ENCODE data around the gene CNTNAP4. TPM values are rescaled to one million over a fixed set of nuclear protein-coding genes. Genes with fewer than 3 reads are reported as not detected.

Gene CNTNAP4
- total RNA-seq, 1 donor from 2014 or later, result not detected

DNA sequence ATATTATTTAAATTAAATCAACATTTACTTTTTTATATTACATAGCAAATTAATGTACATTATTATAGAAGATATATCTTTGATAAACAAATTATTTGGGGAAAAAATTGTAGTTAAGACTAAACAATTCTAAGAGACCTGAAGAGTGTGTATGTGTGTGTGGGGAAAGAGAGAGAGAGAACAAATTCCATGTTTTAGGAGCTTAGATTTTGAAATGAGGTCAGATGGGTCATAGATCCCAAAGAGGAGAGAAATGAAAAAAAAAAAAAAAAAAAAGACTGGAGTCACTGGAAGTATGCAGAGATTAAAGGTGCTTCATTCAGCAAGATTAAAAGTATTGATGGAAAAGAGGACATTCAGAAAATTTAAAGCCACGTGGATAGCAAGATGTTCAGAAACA is 206.8 kb downstream of the CNTNAP4 start:
- no peak for DNase-seq (ENCODE audit: extremely low read depth, low read depth, low spot score)

DNA sequence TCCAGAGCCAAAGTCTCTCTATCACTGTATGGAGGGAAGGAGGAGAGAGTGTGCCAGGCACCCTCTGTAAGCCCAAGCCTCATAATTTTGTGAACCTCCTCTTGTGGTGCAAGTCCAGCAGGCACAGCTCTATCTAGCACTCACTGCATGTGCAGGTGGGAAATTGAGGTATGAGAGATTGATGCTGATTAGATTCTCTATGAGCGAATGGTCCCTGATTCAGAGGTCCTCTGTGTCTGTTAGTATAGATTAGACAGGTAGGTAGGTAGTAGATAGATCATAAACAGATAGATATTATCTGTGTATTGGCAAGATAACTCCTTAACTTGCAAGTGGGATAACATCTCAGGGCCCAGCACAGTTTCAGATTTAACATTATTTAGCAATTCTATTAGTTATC is 209.5 kb downstream of the CNTNAP4 start:
- no peak for DNase-seq (ENCODE audit: extremely low read depth, low read depth, low spot score)

DNA sequence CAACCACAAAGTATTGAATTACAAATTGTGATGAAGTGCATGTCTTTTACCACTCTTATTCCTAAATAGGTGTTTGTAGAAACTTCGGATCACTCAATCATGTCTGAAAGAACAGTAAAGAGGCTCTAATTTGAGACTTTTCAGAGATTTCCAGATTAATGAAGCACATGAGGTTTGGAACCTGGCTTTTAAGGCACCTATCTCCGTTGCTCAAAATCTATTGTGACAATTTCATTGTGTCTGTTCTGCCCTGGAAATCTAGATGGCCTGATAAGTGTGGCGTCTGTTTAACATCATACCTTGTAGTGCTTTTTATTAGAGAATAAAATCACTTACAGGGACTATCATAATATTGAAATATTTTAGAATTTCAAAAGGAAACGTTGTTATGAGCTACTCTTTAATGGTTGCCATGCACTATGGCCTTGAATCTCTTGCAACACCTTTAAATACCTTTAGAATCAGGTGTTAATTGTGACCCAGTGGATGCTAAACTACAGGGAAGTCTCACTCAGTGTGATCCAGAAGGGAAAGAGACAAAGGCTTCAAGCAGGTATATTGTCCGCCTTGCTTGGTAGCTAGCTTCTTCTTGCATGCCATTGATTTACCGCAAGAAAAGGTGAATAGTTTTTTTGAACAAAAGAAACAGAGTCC is 210.3 kb downstream of the CNTNAP4 start:
- DNase-seq (ENCODE audit: extremely low read depth, low read depth, low spot score), result no peak

DNA sequence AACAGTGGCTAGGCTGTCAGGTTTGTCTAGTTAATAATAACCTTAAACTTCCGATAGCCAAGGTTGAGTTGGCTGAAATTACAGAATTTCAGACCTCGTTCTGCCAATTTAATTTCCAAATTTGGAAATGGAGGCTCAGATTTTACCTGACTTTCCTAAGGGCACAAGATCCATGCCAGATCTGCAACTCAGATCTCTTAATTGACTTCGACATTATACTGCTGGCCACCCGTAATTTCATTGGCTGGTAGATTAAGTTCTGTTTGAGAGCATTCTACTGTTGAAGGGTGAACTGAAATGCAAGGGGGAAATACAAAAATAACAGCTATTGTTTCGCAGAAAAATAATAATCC is 210.8 kb downstream of the CNTNAP4 start:
- no peak for DNase-seq (ENCODE audit: extremely low read depth, low read depth, low spot score)

- DNase-seq (ENCODE audit: extremely low read depth, low read depth, low spot score), result no peak
These were observed 212.9 kb downstream of the CNTNAP4 start for GRCh38 chr16:76490036-76490639.

GRCh38 chr16:76500006-76500405 is 222.8 kb downstream of the CNTNAP4 start:
- DNase-seq (ENCODE audit: extremely low read depth, low read depth, low spot score), result no peak

DNA sequence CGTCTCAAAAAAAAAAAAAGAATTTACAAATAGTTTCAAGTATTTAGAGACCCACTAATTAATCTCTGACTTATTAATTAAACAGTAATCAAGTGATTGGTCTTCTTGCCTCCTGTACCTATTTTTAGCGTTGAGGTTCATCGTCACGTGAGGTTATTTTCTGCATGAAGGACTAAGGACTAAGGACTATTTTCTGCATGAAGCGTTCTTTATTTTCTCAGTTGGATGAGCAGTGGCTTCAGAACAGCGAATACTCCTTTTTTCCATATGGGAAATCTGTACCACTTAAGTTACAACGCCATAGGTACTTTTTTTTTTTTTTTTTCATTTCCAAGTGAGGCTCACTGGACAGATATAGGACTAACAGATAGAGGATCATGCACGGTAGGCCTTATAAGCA is 224.9 kb downstream of the CNTNAP4 start:
- no peak for DNase-seq (ENCODE audit: extremely low read depth, low read depth, low spot score)

- no peak for DNase-seq (ENCODE audit: extremely low read depth, low read depth, low spot score)
These were observed 225.4 kb downstream of the CNTNAP4 start for GRCh38 chr16:76502555-76502954.

- no peak for DNase-seq (ENCODE audit: extremely low read depth, low read depth, low spot score)
These were observed 225.9 kb downstream of the CNTNAP4 start for GRCh38 chr16:76503091-76503490.

GRCh38 chr16:76511203-76511602 is 234.0 kb downstream of the CNTNAP4 start:
- no peak for DNase-seq (ENCODE audit: extremely low read depth, low read depth, low spot score)

DNA sequence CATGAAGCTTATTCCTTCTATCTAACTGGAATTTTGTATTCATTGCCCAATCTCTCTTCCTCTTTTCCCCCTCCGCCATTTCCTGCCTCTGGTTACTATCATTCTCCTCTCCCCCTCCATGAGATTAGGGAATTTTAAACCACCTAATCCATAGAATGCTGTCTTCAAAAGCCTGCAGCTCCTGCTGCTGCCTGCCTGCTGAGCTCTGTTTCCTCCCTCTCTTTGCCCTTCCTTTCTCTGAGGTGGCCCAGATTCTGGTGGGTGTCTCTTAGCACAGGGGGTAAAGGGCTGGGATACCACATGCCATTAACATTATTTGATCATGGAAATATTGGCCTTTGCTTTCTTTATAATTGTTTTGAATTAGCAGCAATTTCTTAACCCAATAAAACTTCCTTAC is 241.6 kb downstream of the CNTNAP4 start:
- DNase-seq (ENCODE audit: extremely low read depth, low read depth, low spot score), result no peak

GRCh38 chr16:76524356-76524755 is 247.2 kb downstream of the CNTNAP4 start:
- no peak for DNase-seq (ENCODE audit: extremely low read depth, low read depth, low spot score)

GRCh38 chr16:76524769-76525168 is 247.6 kb downstream of the CNTNAP4 start:
- no peak for DNase-seq (ENCODE audit: extremely low read depth, low read depth, low spot score)

- DNase-seq (ENCODE audit: extremely low read depth, low read depth, low spot score), result no peak
These were observed 250.0 kb downstream of the CNTNAP4 start for GRCh38 chr16:76527244-76527643.

DNA sequence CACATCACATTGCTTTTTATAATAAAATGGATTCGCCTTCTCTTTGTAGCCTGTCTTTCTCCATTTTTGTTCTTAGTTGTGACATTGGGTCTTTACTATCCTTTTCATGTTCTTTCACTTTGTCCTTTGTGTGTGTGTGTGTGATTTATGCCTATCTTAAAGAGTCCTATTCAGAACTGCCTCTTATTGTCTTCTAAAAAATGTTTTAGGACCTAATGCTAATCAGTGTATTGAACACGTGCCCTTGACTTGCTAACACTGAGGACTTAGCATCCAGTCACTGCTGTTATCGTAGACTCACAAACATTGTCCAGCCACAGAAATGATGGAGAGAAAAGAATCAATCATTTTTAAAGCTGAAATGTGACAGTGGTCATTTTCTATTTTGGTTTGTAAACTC is 251.9 kb downstream of the CNTNAP4 start:
- no peak for DNase-seq (ENCODE audit: extremely low read depth, low read depth, low spot score)

DNA sequence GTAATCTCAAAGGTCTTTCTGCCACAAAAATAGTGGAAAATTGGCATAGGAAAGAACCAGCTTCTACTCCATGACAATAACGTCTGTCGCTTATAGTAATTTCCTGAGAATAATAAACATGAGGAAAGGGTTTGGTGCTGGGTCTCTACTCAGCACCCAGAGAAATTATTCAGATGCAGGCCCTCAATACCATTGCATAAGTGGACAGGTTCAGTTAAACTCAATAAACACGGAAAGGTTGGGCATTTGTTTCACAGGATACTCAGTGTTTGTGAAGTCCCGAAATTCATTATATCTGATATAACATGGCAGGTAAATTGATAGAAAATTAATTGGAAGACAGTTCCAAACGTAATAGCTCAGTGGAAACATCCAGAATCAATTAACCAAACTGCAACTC is 254.0 kb downstream of the CNTNAP4 start:
- no peak for DNase-seq (ENCODE audit: extremely low read depth, low read depth, low spot score)

GRCh38 chr16:76532188-76532973 is 255.2 kb downstream of the CNTNAP4 start:
- DNase-seq (ENCODE audit: extremely low read depth, low read depth, low spot score), result no peak

DNA sequence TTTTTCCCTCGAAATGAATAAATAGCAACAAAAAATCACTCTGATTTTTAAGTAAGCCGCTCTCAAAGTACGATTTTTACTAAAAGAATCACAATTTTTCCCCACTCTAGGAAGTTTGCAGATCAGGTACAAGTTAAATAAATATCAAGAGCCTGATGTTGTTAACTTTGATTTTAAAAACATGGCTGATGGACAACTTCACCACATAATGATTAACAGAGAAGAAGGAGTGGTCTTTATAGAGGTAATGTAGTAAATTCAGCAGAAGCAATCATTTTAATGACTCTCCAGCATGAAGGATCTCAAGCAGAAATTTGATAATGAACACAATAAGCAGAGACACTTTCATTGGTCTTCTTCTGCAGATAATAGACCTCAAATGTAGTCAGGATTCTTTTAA is 262.4 kb downstream of the CNTNAP4 start:
- no peak for DNase-seq (ENCODE audit: extremely low read depth, low read depth, low spot score)

GRCh38 chr16:76541070-76541469 is 263.9 kb downstream of the CNTNAP4 start:
- no peak for DNase-seq (ENCODE audit: extremely low read depth, low read depth, low spot score)

DNA sequence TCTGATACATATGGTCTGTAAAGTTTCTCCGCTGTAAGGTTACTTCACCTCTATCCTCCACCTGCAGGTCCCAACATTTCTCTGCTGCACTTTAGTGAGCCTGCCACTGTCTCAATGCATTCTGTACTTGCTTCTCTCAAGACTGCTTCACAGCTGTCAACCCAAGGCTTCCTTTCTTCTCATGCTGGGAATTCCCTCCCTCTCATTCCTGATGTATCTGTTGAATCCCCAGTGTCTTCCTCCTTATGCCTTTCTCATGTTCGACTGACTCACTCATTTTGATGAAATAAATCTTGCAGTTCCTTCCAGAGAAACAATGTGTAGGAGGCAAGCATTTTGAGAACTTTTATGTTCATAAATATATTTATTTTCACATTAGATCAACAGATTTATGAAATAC is 288.3 kb downstream of the CNTNAP4 start:
- DNase-seq (ENCODE audit: extremely low read depth, low read depth, low spot score), result no peak

GRCh38 chr16:76571755-76572154 is 294.6 kb downstream of the CNTNAP4 start:
- DNase-seq (ENCODE audit: extremely low read depth, low read depth, low spot score), result no peak

DNA sequence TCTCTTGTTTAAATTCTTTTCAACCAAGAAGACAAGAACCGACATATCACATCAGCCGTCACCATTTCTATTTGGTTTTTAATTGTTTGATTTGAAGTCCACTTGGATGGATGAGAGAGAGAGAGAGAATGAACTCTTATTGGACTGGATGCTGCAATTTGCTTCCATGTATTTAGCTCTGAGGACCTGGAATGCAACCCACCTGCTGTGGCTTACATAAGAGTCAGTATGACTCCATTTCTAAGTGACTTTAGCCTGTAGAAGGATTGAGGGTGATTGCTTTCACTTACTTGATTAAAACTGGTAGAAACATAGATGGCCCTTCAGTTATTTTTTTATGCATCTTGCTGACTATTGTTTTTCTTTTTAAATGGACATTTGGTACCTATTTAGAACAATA is 296.1 kb downstream of the CNTNAP4 start:
- DNase-seq (ENCODE audit: extremely low read depth, low read depth, low spot score), result no peak

Data from glomerular endothelial cell (primary cell).